Hematopoietic multipotent progenitor cell treated with erythropoietin and hydrocortisone succinate and interleukin-3 and kit ligand, for 8 days (in vitro differentiated cells): Measurements from ENCODE around the gene GCHFR.

ENCODE experiments used
- DNase-seq: peaks from one replicate; pipeline ENCODE4 v3.0.0-alpha.2; 2015

The GCHFR gene

DNA sequence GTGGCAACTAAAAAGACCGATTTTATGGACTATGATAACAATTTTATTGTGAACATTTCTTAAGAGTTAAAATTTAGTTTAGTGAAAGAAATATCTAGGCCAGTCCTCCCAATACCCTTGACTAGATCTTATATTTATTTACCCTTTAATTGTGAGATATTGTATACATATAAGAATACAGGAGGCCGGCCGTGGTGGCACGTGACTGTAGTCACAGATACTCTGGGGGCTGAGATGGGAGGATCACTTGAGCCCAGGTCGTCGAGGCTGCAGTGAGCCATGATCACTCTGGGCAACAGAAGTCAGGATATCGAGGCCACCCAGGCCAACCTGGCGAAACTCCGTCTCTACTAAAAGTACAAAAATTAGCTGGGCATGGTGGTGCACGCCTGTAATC, 8.1 kb upstream of the GCHFR start:
- peak; percentile 71 for DNase-seq

- DNase-seq, result peak; percentile 86
Measured at GRCh38 chr15:40756938-40757337, 6.9 kb upstream of the GCHFR start.

DNA sequence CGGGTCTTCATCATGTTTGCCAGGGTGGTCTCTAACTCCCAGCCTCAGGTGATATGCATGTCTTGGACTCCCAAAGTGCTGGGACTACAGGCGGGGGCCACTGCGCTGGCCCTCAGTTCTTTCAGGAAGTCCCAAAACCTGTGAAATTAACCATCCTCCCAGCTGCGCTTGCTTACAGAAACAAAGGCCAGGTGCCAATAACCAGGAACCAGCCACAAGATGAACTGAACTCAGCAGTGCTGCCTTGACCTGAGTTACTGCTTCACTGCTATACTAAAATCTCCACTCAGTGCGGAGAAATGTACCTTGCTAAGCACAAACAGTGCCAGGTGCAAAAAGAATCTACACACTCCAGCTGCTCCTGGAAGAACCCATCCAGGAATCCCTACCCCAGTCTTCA, 3.9 kb upstream of the GCHFR start:
- no peak for DNase-seq

GRCh38 chr15:40762919-40763800, 708 bp upstream of the GCHFR start:
- DNase-seq, result peak; percentile 61

DNA sequence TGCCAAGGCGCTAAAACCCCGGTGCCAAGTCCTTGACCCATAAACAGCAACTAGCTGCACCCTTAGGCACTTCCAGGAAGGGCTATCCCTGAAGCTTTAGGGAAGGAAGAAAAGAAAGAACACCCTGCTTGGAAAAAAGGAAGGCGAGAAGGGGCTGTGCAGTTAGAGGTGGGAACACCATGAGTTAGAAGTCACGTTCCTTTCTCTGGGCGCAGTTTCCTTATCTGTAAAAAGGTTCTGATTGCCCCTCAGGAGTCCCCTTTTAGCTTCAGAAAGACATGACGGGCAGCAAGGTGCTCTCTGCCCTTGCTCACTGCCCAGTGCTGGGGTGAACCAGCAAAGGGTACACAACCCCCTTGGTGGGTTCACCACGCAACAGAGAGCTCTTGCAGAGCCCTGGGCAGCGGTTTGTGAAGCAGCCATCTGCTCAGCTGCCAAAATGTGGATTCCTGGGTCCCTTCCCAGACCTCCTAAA, 798 bp downstream of the GCHFR start:
- peak; percentile 55 for DNase-seq

GRCh38 chr15:40766194-40766815, 2.4 kb downstream of the GCHFR start:
- DNase-seq, result no peak

DNA sequence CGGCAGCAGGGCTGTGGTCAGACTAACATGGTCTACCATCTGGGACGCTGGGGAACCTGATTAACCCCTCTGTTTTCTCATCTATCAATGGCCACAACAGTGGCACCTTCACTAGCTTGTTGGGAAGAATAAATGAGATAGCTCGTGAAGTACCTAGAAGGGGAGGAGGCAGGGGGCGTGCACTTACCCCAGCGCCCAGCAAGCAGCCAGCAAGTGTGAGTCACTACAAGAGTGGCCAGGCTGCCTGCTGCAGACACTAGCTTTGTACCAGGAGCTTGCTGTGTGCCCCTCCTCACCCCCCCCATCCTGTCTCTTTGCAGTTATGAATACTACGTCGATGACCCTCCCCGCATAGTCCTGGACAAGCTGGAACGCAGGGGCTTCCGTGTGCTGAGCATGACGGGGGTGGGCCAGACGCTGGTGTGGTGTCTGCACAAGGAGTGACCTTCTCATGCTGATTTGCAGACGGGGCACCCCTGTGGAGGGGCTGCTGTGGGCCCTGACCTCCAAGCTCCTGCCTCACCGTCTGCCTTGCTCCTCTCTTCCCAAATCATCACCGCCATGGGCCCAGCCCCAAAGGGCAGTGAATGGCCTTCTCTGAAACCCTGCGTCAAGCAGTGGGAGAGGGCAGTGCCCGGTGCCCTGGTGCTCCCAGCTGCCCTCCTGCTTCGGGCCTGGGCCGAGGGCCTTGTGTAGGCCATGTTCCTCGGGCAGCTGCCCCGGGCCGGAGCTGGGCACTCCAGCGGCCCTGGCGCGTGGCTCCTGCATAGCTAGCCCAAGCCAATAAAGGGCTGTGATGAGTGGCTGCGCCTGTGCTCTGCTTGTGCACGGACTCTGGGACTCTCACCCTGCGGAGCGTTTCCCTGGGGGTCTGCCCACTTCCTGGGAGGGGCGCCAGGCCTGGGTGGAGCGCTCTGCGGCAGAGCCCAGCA, 3.3 kb downstream of the GCHFR start:
- peak; percentile 88 for DNase-seq

DNA sequence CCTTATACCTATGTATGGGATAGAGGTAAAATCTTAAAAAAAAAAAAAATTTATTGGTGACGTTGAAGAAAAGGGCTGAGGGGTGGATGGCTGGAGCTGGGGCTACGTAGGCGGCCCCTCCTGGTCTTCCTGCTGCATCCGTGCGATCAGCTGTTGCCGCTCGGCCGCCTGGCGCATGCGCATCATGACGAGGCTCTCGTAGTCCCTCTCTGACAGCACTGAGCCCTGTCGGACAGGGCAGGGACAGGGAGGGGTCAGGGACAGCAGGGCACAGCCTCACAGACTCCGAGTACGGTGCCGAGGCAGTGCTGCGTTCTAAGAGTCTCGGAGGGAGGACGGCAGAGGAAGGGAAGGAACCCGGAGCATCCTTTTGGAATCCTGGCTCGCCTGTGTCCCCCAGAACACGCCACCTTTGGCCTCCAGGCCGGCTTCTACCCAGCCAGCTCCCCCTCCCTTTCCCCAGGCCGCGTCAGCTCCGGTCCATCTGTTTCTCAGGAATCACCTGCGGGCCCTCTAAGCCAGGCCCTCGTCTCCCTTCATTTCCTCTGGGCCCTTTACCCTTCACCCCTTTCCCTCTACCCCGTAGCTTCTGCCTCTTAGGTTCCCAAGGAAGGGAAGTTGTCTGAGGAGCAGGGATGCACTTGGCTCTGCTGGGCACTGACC, 4.1 kb downstream of the GCHFR start:
- no peak for DNase-seq

- peak; percentile 87 for DNase-seq
Measured at GRCh38 chr15:40768521-40769273, 4.8 kb downstream of the GCHFR start.

- DNase-seq, result peak; percentile 63
Measured at GRCh38 chr15:40769274-40770146, 5.6 kb downstream of the GCHFR start, which contains the start of gene C15orf62. TSS of gene C15orf62 (plus strand) at chr15:40769980. CDS start at chr15:40770496, 516 bp downstream.

DNA sequence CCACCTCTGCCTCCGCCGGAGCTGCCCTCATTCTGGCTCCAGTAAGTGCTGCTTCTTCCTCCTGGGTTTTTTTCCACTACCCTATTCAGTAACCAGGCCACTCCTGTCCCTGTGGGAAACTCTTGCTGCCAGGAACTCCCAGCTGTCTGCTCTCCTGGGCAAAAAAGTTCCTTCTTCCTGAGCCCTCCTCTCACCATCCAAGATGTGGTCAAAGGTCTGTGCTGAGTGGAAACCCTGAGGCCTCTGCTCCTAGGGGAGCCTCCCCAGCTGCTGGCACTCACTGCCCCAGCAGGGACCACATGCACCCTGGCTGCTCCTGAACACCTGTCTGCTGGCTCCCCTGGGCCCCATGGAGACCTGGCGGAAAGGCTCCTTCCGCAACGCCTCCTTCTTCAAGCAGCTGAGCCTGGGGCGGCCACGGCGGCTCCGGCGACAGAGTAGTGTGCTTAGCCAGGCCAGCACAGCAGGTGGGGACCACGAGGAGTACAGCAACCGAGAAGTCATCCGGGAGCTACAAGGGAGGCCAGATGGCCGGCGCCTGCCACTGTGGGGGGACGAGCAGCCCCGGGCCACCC, 6.4 kb downstream of the GCHFR start:
- no peak for DNase-seq

DNA sequence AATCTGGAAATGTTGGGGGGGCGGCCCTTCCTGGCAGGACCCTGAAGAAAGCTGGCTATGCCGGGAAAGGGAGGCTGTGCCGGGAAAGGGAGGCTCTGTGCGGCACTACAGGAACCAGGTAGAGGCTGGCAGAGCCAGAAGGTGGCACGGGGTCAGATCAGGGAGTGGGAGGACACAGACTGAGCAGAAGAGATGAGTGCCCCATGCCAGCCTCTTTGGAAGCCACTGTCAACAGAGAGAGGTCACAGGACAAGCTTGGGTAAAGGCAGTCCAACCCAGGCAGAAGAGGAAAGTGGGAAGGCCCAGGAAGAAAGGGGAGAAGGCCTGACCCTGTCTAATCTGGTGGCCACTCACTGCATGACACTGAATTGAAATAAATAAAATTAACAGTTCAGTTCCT, 7.4 kb downstream of the GCHFR start:
- DNase-seq, result no peak

DNA sequence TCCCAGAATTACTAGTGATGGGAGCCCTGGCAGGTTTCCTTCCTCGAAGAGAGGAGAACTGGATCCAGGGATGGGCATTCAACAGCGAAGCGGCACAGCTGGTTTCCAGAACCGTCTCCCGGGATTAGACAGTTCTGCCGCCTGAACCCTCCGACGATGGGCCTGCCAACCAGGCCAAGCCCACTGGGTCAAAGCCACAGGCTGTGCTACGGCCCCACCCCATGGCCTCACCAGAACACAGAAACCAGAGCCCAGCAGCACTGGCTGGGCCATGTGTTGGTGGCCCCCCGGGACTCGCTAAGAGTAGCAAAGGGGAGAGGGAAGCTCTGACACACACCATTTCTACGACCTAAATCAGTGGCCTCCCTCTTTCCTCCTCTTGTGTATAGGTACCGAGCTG, 8.1 kb downstream of the GCHFR start:
- DNase-seq, result no peak

GRCh38 chr15:40773496-40773895, 9.6 kb downstream of the GCHFR start:
- DNase-seq, result no peak

GRCh38 chr15:40773902-40774301, 10.0 kb downstream of the GCHFR start:
- no peak for DNase-seq

DNA sequence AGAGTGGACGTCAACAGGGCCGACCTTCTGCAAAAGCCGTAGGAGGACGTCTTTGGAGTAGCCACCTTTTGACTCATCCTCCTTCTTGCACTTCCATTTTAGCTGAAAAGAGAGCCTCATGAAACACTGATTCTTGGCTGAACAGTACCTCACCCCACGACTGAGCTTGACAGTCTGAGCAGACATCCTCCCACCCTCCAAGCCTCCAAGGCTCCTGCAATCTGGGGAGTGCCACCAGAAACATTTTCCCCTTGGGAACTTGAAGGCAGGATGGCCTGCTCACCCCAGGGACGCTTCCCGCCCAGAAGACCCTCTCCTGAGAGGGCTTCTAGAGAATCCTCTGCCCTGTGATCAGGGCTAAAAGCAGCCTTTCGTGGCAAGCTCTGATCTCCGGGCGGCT, 11.1 kb downstream of the GCHFR start:
- DNase-seq, result no peak

DNA sequence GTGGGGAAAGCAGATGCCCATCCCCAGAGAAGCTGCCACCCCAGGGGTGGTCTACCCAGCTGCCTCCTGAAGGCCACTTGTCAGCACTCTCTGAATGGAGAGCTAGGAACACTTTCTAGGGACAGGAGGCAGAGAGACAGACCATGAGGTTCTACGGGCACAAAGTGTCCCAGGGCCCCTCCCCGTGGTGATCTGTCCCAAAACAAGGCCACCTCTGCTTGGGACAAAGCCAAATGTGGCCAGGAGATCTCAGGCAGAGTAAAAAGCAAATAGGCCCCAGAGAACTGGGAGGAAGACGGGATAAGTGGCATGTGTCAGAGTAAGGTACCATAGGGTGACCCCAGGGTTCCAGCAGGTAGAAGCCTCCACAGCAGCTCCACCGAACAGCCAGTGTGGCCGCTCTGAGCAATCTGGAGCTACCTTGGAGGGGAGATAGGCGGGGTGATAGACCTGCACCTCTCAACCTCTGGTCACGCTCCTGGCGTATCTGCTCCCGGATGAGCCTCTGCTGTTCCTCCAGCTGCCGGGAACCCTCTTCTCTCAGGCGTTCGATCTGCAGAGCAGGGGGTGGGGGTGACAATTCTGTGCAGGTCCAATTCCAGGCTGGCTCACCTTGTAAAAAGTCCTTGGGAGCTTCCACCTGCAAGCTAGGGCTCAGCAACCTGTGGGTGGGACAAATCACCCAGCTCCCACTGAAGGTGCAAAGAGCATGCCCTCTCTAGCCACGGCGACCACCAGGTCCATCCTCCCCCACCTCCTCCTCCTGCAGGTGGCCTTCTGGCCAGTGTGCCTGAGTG, 12.1 kb downstream of the GCHFR start:
- no peak for DNase-seq

GRCh38 chr15:40776537-40777141, 12.8 kb downstream of the GCHFR start:
- peak; percentile 75 for DNase-seq
